Activated CD8-positive, alpha-beta T cell treated with anti-CD3 and anti-CD28 coated beads for 36 hours (primary cell): ENCODE results near the gene IRGC. TPM values are rescaled to one million over a fixed set of nuclear protein-coding genes. Genes with fewer than 3 reads are reported as not detected.

Source experiments
- ATAC-seq: fragments of 200-7000 bp; cut with Tn5 transposase; one replicate; pipeline ENCODE4 v1.10.0; 2021; ENCODE audit warnings: mild to moderate bottlenecking, moderate library complexity
- CTCF ChIA-PET: fragments of 350-600 bp; sonication (Branson Sonifier 250); formaldehyde crosslinking; loops from one replicate; lab custom pipeline; 2021; ENCODE audit warnings: antibody characterized with exemption; lab: Charles Lee
- POLR2A ChIA-PET: fragments of 350-600 bp; sonication (Branson Sonifier 250); formaldehyde crosslinking; loops from one replicate; lab custom pipeline; 2021; ENCODE audit warnings: antibody characterized with exemption; lab: Charles Lee
- DNase-seq: peaks from one replicate; pipeline ENCODE4 v3.0.0-alpha.2; 2020
- H3K27ac Mint-ChIP-seq: one replicate; pipeline ENCODE4 v1.8.0; 2021; ENCODE audit warnings: mild to moderate bottlenecking, mixed read lengths
- H3K27me3 Mint-ChIP-seq: one replicate; pipeline ENCODE4 v1.8.0; 2021; ENCODE audit warnings: mixed read lengths
- H3K36me3 Mint-ChIP-seq: one replicate; pipeline ENCODE4 v1.8.0; 2021; ENCODE audit warnings: low read depth, mixed read lengths
- H3K4me1 Mint-ChIP-seq: one replicate; pipeline ENCODE4 v1.8.0; 2021; ENCODE audit warnings: low read depth, mixed read lengths
- H3K4me3 Mint-ChIP-seq: one replicate; pipeline ENCODE4 v1.8.0; 2021; ENCODE audit warnings: mild to moderate bottlenecking, moderate library complexity, mixed read lengths
- H3K9me3 Mint-ChIP-seq: one replicate; pipeline ENCODE4 v1.8.0; 2021; ENCODE audit warnings: mixed read lengths
- intact Hi-C: fragments of 100-400 bp; cut with micrococcal nuclease; formaldehyde crosslinking; loops from one replicate; pipeline ENCODE4 v1.10.0; 2022
- total RNA-seq, 2 experiments: library from RNA; stranded (reverse); gene quantifications; one replicate each; pipeline ENCODE4 v1.2.3, GENCODE V29; 2021
- TF ChIP-seq, protein P1 (sequence below): fragments of 200-600 bp; IDR thresholded peaks from one replicate; pipeline ENCODE4 v1.8.0; 2022; ENCODE audit warnings: antibody characterized with exemption, mild to moderate bottlenecking

IRGC gene
- total RNA-seq, 2 experiments from 2014 or later: not detected

- peak; percentile 83 for ATAC-seq
- H3K4me3 Mint-ChIP-seq: peak overlapping the region; percentile 43
- no peaks in the 10 kb centered on the region for H3K27me3 Mint-ChIP-seq
- H3K9me3 Mint-ChIP-seq: no peaks in the 10 kb centered on the region
- peak; percentile 95 for DNase-seq
- POLR2A ChIA-PET: interaction anchor here (1.2 to 11.4 kb wide), 6 partner anchors 11 to 97 kb away, joined by 3 to 147 read pairs (median 5); partner anchors contain the start of genes KCNN4 and SMG9
- peak overlapping the region; percentile 95 for H3K27ac Mint-ChIP-seq
- H3K4me1 Mint-ChIP-seq: peaks cover 66% of the 10 kb centered on the region
- H3K36me3 Mint-ChIP-seq: peaks cover 54% of the 10 kb centered on the region
- intact Hi-C loops: loop anchor here (2.0 kb wide), 1 partner anchor 16 kb away; the partner anchor contains the start of gene KCNN4
- TF ChIP-seq, protein P1, sequence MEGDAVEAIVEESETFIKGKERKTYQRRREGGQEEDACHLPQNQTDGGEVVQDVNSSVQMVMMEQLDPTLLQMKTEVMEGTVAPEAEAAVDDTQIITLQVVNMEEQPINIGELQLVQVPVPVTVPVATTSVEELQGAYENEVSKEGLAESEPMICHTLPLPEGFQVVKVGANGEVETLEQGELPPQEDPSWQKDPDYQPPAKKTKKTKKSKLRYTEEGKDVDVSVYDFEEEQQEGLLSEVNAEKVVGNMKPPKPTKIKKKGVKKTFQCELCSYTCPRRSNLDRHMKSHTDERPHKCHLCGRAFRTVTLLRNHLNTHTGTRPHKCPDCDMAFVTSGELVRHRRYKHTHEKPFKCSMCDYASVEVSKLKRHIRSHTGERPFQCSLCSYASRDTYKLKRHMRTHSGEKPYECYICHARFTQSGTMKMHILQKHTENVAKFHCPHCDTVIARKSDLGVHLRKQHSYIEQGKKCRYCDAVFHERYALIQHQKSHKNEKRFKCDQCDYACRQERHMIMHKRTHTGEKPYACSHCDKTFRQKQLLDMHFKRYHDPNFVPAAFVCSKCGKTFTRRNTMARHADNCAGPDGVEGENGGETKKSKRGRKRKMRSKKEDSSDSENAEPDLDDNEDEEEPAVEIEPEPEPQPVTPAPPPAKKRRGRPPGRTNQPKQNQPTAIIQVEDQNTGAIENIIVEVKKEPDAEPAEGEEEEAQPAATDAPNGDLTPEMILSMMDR: no peak
- CTCF ChIA-PET: interaction anchor here (1.0 to 5.0 kb wide), 11 partner anchors 10 to 170 kb away, joined by 3 to 122 read pairs (median 6); partner anchors contain the start of genes KCNN4, PLAUR, SMG9 and ZNF283
Measured at GRCh38 chr19:43765109-43765876, 49.4 kb downstream of the IRGC start.

- TF ChIP-seq, protein P1: no peak
- Mint-ChIP-seq H3K27ac (peak overlapping the region; percentile 95), H3K36me3 (peaks cover 58% of the 10 kb centered on the region), H3K27me3 (no peaks in the 10 kb centered on the region), H3K4me3 (peak overlapping the region; percentile 43), H3K4me1 (peaks cover 66% of the 10 kb centered on the region), H3K9me3 (no peaks in the 10 kb centered on the region)
- no peak for ATAC-seq
- no peak for DNase-seq
- intact Hi-C loops: no loop called here
- ChIA-PET CTCF (interaction anchor here (0.8 to 5.0 kb wide), 13 partner anchors 12 to 98 kb away, joined by 3 to 122 read pairs (median 4); partner anchors contain the start of genes KCNN4, PLAUR and SMG9), POLR2A (interaction anchor here (0.6 to 11.4 kb wide), 5 partner anchors 12 to 1709 kb away, joined by 3 to 147 read pairs (median 5); partner anchors contain the start of genes KCNN4 and SMG9)
Measured at GRCh38 chr19:43766755-43767043, 50.8 kb downstream of the IRGC start.

- TF ChIP-seq, protein P1: no peak
- ATAC-seq: no peak
- no peak overlapping the region for H3K4me3 Mint-ChIP-seq
- intact Hi-C loops: no loop called here
- ChIA-PET CTCF (interaction anchor here (0.8 to 5.0 kb wide), 6 partner anchors 11 to 42 kb away, joined by 3 to 122 read pairs (median 16); partner anchors contain the start of genes KCNN4 and SMG9), POLR2A (interaction anchor here (1.1 to 11.4 kb wide), 3 partner anchors 11 to 22 kb away, joined by 5 to 147 read pairs (median 137); partner anchors contain the start of genes KCNN4 and SMG9)
- H3K9me3 Mint-ChIP-seq: no peaks in the 10 kb centered on the region
- no peaks in the 10 kb centered on the region for H3K27me3 Mint-ChIP-seq
- peak overlapping the region; percentile 95 for H3K27ac Mint-ChIP-seq
- DNase-seq: no peak
- H3K4me1 Mint-ChIP-seq: peaks cover 63% of the 10 kb centered on the region
- peaks cover 63% of the 10 kb centered on the region for H3K36me3 Mint-ChIP-seq
Measured at GRCh38 chr19:43767316-43767715, 51.4 kb downstream of the IRGC start.

DNA sequence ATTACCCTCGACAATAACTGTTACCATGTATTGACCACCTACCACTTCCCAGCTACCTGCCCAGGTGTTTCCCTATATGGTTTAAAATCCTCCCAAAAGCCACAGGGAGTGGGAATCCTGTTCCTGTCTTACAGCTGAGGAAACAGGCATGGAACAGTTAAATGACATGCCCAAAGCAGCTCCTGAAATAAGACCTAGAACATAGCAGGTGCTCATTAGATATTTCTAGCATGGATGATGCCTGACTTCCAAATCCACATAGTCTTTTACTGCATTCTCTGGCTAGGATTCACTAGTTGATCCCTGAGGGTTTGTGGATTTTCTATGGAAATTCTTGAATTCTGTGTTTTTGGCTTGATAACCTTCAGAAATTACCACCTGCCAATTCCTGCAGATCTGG is 51.9 kb downstream of the IRGC start:
- peaks cover 68% of the 10 kb centered on the region for H3K36me3 Mint-ChIP-seq
- no peaks in the 10 kb centered on the region for H3K9me3 Mint-ChIP-seq
- ATAC-seq (no peak), DNase-seq (no peak)
- no peaks in the 10 kb centered on the region for H3K27me3 Mint-ChIP-seq
- TF ChIP-seq, protein P1: no peak
- H3K27ac Mint-ChIP-seq: peak overlapping the region; percentile 95
- H3K4me1 Mint-ChIP-seq: peaks cover 58% of the 10 kb centered on the region
- POLR2A ChIA-PET: interaction anchor here (0.7 to 11.4 kb wide), 3 partner anchors 11 to 21 kb away, joined by 3 to 147 read pairs (median 137); partner anchors contain the start of genes KCNN4 and SMG9
- no peak overlapping the region for H3K4me3 Mint-ChIP-seq
- intact Hi-C loops: no loop called here
- CTCF ChIA-PET: interaction anchor here (1.2 to 5.0 kb wide), 5 partner anchors 11 to 33 kb away, joined by 3 to 122 read pairs (median 17); partner anchors contain the start of genes KCNN4 and SMG9
